Tibial nerve (tissue), 4 donors: Measurements from ENCODE around the gene OSBPL6.

ENCODE experiments used
- EP300 ChIP-seq, 2 donors: sonication (generic); formaldehyde crosslinking; IDR thresholded peaks; one replicate each; pipeline ENCODE4 v1.6.1; 2017; ENCODE audit warnings: antibody characterized with exemption in 2 of 2, mild to moderate bottlenecking in 1 of 2
- POLR2A ChIP-seq, 2 donors: fragments of 450-650 bp; IDR thresholded peaks; one replicate each; pipeline ENCODE4 v1.6.1; 2017; ENCODE audit warnings: antibody characterized with exemption in 2 of 2, mild to moderate bottlenecking in 2 of 2, moderate library complexity in 2 of 2
- TF ChIP-seq, protein P1 (sequence below), 5 experiments: fragments of 200-600 bp in 3 of 5; fragments of 450-650 bp in 2 of 5; sonication (generic) in 3 of 5; IDR thresholded peaks; one replicate each; pipeline ENCODE4 v1.5.1; 2016 to 2019; ENCODE audit warnings: antibody characterized with exemption in 5 of 5, mild to moderate bottlenecking in 3 of 5, moderate library complexity in 2 of 5

DNA sequence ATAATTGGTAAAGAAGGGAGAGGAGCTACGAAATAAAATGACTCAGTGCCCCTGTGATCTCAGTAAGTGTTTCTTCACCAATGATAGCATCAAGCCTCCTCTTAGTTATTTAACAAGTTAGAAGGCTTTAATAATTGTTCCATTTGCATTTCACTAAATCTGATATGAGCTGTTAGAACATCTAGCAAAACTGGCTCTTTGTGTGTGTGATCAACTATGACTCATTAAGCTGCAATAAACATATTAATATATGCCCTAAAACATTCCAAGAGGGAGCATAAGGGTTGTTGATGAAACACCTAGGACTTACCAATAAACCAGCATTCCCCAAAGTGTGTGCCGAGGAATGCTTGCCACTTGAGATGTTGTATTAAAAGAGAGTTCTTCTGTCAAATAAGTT is 115.2 kb downstream of the OSBPL6 start:
- TF ChIP-seq EP300 (IDR thresholded peaks at IDR 0.05) (no peak), POLR2A (IDR thresholded peaks at IDR 0.05) (no peak)
- TF ChIP-seq, protein P1, sequence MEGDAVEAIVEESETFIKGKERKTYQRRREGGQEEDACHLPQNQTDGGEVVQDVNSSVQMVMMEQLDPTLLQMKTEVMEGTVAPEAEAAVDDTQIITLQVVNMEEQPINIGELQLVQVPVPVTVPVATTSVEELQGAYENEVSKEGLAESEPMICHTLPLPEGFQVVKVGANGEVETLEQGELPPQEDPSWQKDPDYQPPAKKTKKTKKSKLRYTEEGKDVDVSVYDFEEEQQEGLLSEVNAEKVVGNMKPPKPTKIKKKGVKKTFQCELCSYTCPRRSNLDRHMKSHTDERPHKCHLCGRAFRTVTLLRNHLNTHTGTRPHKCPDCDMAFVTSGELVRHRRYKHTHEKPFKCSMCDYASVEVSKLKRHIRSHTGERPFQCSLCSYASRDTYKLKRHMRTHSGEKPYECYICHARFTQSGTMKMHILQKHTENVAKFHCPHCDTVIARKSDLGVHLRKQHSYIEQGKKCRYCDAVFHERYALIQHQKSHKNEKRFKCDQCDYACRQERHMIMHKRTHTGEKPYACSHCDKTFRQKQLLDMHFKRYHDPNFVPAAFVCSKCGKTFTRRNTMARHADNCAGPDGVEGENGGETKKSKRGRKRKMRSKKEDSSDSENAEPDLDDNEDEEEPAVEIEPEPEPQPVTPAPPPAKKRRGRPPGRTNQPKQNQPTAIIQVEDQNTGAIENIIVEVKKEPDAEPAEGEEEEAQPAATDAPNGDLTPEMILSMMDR (IDR thresholded peaks at IDR 0.05): no peak
